ENCODE measurements around the gene METTL5.

The METTL5 gene

DNA sequence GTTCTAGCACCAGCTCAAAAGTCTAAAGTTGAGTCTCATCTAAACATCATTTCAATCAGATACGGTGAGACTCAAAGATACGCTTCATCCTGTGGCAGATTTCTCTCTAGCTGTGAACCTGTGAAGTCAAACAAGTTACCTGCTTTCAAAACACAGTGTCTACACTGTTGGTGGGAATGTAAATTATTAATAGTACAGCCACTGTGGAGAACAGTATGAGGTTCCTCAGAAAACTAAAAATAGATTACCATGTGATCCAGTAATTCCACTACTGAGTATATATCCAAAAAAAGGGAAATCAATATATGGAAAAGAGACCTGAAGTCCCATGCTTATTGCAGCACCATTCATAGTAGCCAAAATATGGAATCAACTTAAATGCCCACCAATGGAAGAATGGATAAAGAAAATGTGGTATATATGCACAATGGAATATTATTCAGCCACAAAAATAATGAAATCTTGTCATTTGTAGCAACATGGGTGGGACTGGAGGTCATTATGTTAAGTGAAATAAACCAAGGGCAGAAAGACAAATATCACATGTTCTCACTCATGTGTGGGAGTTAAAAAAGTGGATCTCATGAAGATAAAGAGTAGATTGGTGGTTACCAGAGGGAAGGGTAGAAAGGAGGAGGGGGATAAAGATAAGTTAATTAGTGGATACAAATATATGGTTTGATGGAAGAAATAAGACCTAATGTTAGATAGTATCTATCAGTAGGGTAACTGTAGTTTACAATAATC, 14.2 kb upstream of the METTL5 start:
- H3K27ac ChIP-seq (replicated peaks) = no peak overlapping the region
- no peak for DNase-seq (ENCODE audit: low read depth in 1 of 2, low spot score in 1 of 2)
- H3K27me3 ChIP-seq (ENCODE audit: insufficient read depth, poor library complexity, severe bottlenecking) = no peaks in the 10 kb centered on the region
- H3K4me3 ChIP-seq (replicated peaks; ENCODE audit: insufficient read depth, low read length) = no peak overlapping the region
- TF ChIP-seq POLR2AphosphoS5 (IDR thresholded peaks at IDR 0.05; ENCODE audit: low read depth) (no peak), GABPA (IDR thresholded peaks at IDR 0.05; ENCODE audit: low read depth) (no peak), SPI1 (IDR thresholded peaks at IDR 0.05; ENCODE audit: borderline replicate concordance, low read depth) (no peak)
- TF ChIP-seq, protein P1, sequence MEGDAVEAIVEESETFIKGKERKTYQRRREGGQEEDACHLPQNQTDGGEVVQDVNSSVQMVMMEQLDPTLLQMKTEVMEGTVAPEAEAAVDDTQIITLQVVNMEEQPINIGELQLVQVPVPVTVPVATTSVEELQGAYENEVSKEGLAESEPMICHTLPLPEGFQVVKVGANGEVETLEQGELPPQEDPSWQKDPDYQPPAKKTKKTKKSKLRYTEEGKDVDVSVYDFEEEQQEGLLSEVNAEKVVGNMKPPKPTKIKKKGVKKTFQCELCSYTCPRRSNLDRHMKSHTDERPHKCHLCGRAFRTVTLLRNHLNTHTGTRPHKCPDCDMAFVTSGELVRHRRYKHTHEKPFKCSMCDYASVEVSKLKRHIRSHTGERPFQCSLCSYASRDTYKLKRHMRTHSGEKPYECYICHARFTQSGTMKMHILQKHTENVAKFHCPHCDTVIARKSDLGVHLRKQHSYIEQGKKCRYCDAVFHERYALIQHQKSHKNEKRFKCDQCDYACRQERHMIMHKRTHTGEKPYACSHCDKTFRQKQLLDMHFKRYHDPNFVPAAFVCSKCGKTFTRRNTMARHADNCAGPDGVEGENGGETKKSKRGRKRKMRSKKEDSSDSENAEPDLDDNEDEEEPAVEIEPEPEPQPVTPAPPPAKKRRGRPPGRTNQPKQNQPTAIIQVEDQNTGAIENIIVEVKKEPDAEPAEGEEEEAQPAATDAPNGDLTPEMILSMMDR (IDR thresholded peaks at IDR 0.05; ENCODE audit: insufficient read depth, low read length) = no peak
- TF ChIP-seq, protein P2, sequence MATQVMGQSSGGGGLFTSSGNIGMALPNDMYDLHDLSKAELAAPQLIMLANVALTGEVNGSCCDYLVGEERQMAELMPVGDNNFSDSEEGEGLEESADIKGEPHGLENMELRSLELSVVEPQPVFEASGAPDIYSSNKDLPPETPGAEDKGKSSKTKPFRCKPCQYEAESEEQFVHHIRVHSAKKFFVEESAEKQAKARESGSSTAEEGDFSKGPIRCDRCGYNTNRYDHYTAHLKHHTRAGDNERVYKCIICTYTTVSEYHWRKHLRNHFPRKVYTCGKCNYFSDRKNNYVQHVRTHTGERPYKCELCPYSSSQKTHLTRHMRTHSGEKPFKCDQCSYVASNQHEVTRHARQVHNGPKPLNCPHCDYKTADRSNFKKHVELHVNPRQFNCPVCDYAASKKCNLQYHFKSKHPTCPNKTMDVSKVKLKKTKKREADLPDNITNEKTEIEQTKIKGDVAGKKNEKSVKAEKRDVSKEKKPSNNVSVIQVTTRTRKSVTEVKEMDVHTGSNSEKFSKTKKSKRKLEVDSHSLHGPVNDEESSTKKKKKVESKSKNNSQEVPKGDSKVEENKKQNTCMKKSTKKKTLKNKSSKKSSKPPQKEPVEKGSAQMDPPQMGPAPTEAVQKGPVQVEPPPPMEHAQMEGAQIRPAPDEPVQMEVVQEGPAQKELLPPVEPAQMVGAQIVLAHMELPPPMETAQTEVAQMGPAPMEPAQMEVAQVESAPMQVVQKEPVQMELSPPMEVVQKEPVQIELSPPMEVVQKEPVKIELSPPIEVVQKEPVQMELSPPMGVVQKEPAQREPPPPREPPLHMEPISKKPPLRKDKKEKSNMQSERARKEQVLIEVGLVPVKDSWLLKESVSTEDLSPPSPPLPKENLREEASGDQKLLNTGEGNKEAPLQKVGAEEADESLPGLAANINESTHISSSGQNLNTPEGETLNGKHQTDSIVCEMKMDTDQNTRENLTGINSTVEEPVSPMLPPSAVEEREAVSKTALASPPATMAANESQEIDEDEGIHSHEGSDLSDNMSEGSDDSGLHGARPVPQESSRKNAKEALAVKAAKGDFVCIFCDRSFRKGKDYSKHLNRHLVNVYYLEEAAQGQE (IDR thresholded peaks at IDR 0.05; ENCODE audit: insufficient replicate concordance, low read depth) = no peak

DNA sequence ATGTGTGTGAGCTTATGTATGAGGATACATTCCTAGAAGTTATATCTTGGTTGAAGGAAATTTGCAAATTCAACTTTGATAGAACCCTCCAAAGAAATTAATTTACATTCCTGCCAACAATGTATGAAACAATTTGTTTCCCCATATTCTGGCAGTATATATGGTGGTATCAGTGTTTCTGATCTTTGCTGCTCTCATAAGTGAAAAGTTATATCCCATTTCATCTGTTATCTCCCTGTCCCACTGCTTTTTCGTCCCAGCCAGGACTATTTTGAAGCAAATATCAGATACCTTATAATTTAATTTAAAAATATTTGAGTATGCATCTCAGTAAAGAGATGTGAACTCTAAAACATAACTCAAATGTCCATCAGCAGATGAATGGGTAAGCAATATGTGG, 9.7 kb upstream of the METTL5 start:
- TF ChIP-seq, protein P2 (IDR thresholded peaks at IDR 0.05; ENCODE audit: insufficient replicate concordance, low read depth) = no peak
- TF ChIP-seq POLR2AphosphoS5 (IDR thresholded peaks at IDR 0.05; ENCODE audit: low read depth) (no peak), SPI1 (IDR thresholded peaks at IDR 0.05; ENCODE audit: borderline replicate concordance, low read depth) (no peak), GABPA (IDR thresholded peaks at IDR 0.05; ENCODE audit: low read depth) (no peak)
- TF ChIP-seq, protein P1 (IDR thresholded peaks at IDR 0.05; ENCODE audit: insufficient read depth, low read length) = no peak

DNA sequence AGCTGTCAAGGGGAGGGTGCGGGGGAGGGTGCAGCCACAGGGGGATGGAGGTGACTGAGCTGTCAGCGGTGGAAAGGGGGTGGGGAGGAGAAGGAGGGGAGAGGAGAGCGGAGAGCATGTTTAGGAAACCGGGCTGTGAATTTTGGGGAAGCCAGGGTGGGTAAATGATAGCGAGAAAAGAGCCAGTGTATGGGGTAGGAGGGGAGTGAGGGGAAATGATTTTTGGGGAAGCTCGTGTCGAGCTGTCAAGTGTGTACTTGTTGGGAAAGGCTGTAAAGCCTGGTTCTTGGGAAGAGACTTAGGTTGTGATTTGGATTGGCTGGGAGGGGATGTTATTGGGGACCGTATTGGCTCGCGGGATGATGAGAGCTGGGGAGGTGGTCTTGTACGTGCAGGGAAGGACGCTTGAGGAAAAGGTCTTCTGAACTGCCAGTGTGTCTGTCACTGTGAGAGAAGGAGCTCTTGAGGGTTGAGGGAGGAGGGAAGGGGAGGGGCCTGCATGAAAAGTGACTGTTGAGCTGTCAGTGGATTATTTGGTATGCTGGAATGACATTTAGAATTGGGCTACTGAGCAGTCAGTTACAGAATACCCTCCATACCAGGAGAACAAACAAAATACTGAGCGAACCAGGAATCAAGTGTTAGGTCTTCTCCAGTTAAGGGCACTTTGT, 3.6 kb upstream of the METTL5 start:
- Histone ChIP-seq H3K4me3 (replicated peaks; ENCODE audit: insufficient read depth, low read length) (peak overlapping the region; percentile 99), H3K27ac (replicated peaks) (peak overlapping the region; percentile 47), H3K27me3 (ENCODE audit: insufficient read depth, poor library complexity, severe bottlenecking) (no peaks in the 10 kb centered on the region)
- peak in 1 of 2 experiments; percentile 51 for DNase-seq (ENCODE audit: low read depth in 1 of 2, low spot score in 1 of 2)
- TF ChIP-seq SPI1 (IDR thresholded peaks at IDR 0.05; ENCODE audit: borderline replicate concordance, low read depth) = no peak
- TF ChIP-seq GABPA (IDR thresholded peaks at IDR 0.05; ENCODE audit: low read depth) = no peak
- no peak for TF ChIP-seq POLR2AphosphoS5 (IDR thresholded peaks at IDR 0.05; ENCODE audit: low read depth)
- TF ChIP-seq, protein P2 (IDR thresholded peaks at IDR 0.05; ENCODE audit: insufficient replicate concordance, low read depth) = no peak
- TF ChIP-seq, protein P1 (IDR thresholded peaks at IDR 0.05; ENCODE audit: insufficient read depth, low read length) = no peak

More for the DNA sequence above, 9.7 kb upstream of the METTL5 start:
- H3K27ac ChIP-seq (replicated peaks) = no peak overlapping the region
- H3K4me3 ChIP-seq (replicated peaks; ENCODE audit: insufficient read depth, low read length) = no peak overlapping the region
- no peak for DNase-seq (ENCODE audit: low read depth in 1 of 2, low spot score in 1 of 2)
- no peaks in the 10 kb centered on the region for H3K27me3 ChIP-seq (ENCODE audit: insufficient read depth, poor library complexity, severe bottlenecking)

All from HL-60 (cell line).